GM21825 (cell line): ENCODE results near the gene HOXD10.

Source experiments
- ATAC-seq: cut with Tn5 transposase; IDR thresholded peaks from one replicate; pipeline ENCODE4 v1.9.1; 2021; ENCODE audit warnings: mild to moderate bottlenecking, moderate library complexity; ENCODE audit not compliant: unreplicated experiment

HOXD10 gene

DNA sequence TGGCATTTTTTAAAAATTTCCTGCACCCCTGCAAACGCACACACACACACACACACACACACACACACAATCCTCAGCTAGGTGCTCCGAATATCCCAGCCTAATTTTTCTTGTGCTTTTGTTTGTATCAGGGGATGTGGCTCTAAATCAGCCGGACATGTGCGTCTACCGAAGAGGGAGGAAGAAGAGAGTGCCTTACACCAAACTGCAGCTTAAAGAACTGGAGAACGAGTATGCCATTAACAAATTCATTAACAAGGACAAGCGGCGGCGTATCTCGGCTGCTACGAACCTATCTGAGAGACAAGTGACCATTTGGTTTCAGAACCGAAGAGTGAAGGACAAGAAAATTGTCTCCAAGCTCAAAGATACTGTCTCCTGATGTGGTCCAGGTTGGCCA lies 22.2 kb upstream of the HOXD10 start:
- ATAC-seq = no peak

DNA sequence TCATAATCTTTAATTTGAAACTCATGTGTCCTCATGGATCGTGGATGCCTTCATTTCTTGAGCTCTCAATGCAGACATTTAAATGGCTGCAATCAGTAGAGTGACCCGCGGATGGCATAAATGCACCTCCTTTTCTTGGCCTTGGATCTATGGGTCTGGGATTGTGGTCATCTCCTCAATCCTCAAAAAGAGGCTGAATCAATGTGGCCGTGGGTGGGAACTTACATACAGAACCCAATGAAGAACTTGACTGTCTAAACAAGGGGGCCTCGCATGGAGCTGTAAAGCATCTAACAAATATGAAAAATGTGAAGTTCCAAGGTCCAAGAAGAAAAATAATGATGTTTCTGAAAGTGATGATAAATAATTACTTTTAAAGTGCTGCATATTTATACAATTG lies 21.2 kb upstream of the HOXD10 start:
- ATAC-seq = no peak

DNA sequence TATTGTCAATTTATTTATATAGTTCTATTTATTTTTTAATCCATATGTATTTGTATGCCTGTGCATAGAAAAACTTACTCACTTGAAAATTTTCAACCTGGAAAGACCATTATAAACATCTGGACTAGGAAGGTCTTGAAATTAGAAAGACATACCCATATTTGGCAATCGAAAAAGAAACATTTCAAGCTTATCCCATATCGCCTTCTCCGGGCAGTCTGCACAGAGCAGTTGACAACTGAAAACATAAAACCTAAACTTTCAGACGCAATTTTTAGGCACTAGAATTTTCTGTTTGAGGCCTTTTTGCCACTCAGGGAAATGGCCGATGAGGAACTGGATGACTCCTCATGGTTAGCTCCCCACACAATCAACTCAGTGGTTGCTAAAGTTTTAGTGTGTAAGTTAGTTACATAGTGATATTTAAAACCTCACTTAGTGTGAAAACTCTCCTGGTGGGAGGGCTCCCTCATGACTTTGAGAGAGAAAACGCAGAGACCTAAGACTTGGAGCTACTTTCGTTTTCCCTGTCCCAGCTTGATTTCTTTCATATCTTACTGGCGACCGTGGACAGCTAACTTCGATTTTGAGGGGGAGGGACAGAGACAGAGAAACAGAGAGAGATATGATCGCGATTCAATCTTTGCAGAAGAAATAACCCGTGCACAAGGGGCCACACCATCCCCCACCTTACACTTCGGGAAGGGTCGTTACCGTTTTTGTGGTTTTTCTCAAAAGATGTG lies 20.2 kb upstream of the HOXD10 start:
- ATAC-seq = no peak

DNA sequence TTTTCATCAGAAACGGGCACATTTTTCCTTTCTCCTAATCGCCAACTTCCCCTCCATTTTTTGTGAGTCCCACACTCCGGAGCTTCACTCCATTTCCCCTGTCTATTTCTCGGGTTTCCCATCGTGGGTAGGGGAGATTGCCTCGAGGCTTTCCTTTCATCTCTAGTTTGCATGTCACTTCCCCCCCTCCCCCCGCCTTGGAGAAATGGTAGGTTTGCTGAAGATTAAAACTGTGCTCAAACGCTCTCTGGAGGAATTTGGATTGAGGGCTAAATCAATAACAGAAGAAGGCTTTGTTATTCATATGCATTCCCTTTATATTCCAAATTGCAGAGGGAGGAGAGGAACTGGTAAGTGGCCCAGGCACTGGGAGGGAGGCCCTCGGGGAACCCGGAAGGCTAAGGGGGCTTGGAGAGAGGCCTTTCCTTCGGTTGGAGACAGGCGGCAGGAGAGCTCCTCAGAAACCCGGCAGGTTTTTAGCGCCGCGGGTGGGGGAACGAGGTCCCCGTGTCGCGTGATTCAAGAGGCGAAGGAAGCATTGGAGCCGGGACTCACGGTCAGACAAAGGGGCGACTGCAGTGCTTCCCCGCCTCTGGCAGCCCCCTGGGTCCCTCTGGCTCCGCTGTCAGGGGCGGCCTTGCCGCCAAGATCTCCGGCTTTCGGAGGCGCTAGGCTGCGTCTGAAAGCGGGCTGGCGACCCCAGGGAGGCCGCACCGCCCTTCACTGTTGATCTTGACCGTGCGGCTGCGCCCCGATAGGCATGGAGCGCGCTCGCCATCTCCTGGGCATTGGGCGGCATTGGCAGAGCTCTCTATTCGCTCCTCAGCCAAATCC lies 19.4 kb upstream of the HOXD10 start:
- ATAC-seq = peak; percentile 84

DNA sequence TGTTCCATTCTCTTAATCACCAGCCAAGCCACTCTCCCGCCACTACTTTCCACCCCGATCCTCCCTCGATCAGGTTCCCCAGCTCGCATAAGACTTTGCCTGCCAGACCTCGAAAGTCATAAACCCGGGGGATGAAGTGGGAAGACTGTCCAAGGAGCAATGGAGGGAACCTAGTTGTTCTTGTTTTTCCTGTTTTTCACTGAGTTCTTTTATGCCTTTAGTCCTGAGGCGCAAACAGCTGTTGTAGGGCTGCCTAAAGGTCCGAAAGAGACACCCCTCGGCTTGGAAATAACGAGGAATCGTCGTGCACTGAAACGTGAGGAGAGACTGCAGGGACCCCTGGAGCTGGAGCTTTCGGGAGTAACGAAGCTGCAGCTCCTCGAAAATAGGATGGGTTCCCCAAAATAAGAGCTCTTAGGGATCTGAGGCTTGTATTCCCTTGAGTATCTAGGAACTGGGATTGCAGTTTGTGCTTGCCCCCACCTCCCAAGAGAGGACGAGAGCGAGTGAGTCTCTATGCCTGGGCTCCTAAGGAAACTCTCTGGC lies 18.7 kb upstream of the HOXD10 start:
- ATAC-seq = no peak

DNA sequence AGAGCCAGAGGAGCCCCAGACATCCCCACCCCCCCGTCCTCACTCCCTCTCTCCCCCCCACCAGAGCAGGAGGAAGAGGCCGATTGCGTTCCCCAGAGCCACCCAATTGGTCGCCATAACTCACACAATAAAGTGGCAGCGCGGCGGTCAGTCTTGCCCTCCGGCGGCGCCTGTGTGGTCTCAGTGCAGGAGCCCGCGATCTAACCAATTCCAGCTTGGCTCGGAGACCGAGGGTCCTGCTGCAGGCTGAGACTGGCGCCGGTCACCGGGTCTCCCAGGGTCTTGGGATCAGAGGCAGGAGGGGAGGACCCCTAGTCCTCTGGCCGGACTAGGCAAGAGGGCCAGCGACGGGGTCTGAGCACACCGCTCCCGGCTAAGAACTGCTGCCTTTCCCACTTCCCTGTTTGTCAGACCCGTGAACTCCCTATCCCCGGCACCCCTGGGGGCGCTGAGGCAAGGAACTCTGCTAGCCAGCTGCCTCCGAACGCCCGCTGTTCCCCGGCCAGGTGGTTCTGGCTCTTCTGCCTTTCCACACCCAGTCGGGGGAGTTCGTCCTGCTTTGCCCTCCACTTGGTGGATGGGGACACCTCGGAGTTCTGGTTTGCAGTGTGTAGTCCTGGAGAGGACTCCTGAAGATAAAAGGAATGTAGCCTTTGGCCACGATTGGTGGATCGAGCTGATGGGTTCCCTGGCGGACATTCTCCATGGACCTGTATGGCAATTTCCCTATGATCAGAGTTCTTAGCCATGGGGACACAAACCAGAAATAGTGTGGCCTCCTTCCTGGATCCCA lies 18.0 kb upstream of the HOXD10 start:
- no peak for ATAC-seq

DNA sequence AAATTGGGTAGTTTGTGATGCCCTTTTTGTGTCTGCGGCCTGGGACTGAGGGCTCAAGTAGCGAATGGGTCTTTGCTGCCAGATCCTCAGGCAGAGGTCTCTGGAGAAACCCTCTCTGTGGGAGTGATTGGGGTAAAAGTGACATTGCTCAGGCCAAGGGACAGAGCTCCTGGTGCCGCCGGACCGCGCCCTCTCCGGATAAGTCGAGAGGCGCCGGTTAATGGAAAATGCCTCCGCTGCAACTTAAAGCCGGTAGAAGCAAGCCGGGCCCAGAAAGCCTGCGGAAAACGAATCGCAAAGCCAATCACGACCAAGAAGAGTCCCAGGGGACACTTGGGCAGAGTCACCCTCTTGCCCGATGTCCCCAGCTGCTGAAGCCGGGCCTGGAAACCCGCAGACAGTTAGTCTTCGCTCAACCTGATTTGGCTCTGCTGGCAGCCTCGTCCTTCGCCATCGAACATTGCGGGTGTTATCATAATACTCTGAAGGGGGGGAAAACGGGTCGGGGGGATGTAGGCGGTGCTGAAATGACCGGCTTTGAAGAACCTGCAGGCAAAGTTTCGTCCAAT lies 17.3 kb upstream of the HOXD10 start:
- ATAC-seq = no peak

DNA sequence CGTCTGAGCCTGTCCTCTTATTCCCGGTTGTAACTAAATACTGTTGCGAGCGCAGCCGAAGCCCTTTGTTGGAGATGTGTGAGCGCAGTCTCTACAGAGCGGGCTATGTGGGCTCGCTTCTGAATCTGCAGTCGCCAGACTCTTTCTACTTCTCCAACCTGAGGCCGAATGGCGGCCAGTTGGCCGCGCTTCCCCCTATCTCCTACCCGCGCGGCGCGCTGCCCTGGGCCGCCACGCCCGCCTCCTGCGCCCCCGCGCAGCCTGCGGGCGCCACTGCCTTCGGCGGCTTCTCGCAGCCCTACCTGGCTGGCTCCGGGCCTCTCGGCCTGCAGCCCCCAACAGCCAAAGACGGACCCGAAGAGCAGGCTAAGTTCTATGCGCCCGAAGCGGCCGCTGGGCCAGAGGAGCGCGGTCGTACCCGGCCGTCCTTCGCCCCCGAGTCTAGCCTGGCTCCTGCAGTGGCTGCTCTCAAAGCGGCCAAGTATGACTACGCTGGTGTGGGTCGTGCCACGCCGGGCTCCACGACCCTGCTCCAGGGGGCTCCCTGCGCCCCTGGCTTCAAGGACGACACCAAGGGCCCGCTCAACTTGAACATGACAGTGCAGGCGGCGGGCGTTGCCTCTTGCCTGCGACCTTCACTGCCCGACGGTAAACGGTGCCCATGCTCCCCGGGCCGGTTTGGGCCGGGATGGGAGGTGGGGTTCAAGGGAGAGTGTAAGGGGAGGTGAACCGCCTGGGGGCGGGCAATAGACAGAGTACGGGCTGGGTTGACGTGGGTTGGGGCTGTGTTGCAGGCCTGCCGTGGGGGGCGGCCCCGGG lies 16.6 kb upstream of the HOXD10 start, which contains the start of gene HOXD12:
Gene HOXD12 (plus strand): TSS at position 68 of the 819 bp plus-strand sequence. CDS start 7 bp downstream, at position 75.
- no peak for ATAC-seq

DNA sequence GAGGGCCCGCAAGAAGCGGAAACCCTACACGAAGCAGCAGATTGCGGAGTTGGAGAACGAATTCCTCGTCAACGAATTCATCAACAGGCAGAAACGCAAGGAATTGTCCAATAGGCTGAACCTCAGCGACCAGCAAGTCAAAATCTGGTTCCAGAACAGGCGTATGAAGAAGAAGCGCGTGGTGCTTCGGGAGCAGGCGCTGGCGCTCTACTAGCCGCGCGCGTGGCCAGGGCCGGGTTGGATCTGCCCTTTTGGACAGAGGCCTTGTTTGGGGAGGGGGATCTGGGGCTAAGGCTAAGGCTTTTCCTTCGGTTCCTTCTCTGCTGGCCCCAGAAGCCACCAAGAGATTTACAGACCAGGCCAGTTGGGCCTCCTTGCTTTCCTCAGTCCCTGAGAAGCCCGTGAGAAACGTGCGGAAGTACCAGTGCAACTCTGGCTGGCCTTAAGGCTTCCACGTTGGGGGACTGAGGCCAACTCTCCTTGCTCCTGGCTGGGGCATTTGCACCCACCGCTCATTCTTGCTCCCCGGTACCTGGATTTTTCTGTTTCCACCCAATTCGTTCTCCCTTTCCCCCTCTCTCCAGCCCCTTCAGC lies 15.9 kb upstream of the HOXD10 start:
- no peak for ATAC-seq

DNA sequence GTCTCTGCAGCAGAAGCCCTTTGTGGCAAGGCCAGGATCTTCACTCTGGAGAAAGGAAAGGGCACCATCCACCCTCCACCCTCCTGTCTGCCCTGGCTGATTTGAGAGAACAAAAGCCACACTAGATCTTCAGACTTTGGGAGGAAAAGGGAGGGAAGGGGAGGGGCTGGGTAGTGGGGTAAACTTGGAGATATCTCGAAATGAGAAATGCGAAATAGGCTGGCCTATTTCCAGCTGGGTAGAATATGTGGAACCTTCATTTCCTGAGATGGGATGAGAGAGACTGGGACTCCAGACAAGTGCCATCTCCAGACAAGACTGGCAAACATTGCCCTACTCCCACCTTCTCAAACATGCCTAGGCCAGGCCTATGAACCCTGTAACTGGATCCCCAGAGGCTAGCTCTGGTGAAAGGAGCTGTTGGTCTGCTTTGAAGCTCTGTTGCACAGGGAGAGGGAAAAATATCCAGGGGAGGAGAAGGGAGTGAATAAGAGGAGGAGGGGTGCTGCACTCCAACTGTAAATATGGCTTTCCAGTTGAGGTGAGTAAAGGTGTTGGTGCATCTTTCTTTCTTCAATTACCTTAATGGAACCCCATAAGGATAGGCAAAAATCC lies 15.3 kb upstream of the HOXD10 start:
- ATAC-seq = no peak

DNA sequence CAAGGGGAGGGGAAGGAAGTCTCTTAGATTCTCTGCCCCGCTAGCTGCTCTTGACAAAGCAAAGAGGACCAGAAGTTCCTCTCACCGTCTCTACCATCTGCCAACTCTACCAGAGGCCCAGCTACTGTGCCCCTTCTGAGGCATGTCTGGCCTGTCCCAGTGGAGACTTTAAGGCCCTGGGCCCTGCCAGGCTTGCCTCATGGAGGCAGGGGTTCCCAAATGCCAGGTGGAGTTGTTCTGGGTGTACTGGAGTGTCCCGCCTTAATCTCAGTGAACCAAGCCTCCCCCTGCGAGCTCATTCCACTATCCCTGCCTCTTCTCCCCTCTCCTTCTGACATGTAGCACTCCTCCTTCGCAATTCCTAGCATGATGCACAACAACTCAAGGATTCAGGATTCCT lies 14.7 kb upstream of the HOXD10 start:
- no peak for ATAC-seq

DNA sequence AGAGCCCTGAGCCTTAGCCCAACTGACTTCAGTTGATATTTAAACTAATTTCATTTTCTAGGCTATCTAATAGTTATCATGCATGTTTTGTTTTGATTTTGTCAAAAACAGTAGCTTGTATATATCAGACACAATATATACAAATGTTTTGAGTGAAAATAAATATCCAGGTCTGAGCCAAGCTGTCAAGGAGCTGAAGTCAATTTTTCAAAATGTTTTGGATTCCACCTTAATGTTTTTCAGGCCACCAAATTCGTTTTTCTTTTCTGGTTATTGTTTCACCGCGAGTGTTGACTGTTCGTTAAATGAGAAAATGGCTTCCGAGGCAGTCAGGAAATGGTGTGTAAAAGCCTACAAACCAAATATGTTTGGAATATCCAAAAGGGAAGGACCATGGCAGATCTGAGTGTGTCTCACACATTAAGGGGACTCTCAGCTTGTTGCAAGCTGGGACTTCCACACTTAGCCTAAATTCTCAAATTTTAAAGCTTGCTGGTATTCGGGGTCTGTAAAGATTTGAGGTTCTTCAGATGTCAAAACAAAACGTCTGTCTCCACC lies 14.2 kb upstream of the HOXD10 start:
- ATAC-seq = no peak

DNA sequence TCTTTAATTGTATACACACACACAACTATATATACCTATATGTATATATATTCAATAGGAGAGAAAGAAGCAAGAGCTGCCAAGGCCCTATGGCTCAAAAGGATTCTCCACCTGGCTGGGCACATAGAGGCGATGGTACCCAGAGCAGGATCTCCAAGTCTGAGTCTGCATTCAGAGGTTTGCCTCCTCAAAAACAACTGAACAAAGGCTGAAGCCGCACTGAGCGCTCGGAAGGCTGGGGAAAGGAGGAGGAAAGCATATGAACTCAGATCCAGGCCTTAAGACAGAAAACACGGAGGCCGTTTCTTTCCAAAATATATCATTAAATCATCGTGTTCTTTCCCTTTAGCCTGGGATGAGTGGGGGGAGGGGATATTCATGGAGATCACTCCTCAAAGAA lies 13.4 kb upstream of the HOXD10 start:
- ATAC-seq = no peak

DNA sequence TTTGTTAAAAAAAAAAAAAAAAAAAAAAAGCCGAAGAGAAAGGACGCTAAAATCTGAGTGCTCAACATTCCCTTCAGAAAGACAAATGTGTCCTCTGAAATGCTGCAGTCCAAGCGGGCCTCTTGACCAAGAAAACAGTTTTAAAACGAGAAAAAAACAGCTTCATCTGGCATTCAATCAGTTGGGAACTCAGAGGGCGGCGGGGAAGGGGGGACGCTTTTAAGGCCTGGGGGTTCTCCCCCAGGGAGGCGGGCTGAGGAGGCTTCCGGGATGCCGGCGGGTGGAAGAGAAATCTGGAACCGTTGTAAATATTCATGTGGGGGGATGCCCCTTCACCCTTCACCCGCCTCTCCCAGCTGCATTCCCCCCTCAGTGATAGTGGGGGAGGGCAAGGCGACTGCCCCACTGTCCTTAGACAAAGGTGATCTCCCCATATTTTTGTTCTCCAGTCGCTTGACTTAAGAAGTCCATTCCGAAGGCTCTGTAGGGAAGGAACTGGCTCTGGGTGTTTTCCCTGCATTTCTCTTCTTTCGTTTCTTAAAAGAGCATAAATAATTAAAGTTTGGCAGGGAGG lies 12.7 kb upstream of the HOXD10 start:
- no peak for ATAC-seq

DNA sequence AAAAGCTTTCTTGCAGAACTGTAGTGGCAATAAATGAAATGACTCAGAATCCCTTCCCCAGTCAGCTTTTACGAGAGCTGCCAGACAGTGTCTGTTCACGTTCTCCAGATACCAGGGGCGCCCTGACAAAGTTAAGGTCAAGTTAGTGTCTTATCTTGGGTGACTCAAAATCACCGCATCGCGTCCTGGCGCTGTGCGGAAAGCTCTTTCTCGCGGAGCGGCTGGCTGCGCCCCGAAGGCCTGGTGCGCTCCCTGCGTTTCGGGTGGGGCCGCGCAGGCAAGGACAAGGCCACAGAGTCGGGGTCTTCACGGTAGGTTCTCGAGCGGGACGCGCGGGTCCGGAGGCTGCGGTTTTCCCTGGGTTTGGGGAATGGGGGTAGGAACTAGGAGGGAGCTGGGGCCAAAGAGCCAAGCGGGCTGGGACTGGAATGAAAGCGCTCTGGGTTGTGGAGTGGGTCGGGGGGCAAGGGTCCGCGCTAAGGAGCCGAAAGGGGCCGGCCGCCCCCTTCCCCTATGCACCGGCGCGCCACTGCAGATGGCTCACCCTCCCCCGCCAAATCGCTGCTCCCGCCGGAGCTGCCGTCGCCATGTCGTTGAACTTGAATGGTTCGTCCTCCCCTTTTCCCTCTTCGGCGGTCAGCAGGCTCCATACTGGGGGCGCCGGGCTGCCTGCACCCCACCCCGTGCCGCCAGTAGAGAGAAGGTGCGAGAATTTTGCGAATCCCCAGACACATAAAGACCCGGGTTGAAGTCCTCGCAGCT lies 12.1 kb upstream of the HOXD10 start:
- ATAC-seq = no peak

DNA sequence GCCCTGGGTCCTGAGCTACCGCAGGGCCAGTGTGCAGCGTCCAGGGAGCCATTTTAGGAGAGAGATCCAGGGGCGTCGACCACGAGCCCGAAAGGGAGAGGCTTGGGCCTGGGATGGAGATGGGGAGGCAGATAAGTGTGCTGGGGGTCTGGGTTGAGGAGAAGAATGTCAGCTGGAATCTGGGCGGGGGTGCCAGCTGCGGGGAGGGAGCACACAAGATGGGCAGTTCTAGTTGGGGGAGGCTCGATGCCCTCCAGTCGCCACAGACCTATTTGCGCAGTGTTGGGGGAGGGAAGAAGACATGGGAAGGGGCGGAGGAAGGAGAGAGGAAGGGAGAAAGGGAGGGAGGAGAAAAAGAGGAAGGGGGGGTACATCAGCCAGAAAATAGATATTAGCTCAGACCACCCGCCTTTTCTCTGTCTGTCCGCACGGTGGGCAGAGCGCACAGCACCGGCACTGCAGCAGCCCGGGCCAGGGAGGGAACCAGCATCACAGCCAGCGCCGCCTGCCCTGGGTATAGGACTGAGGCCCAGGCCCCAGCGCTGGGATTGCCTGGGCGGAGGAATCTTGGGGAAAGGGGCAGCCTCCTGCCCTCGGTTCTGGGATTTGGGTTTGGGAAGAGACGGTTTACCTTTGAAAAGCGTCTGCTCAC lies 11.4 kb upstream of the HOXD10 start:
- no peak for ATAC-seq
